Measurements from ENCODE around the gene PRDM16. TPM values are rescaled to one million over a fixed set of nuclear protein-coding genes. Genes with fewer than 3 reads are reported as not detected.

The PRDM16 gene
- total RNA-seq, 1 donor: 6.5 TPM

DNA sequence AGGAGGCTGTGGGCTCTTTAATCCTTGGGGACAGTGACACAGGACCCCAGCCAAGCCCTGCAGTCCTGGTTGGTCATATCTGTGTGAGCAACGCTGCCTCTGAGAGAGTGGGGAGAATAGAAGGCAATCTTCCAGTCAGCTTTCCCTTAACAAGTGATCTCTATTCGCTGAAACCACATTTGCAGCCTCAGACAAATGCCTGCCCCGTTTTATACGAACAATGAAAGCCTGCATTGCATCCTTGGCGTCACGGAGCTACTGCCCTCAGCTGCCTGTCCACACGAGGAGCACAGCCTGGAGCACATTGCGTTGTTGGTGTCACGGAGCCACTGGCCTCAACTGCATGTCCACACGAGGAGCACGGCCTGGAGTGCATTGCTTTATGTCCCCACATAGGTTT is 235.2 kb downstream of the PRDM16 start:
- no peak for DNase-seq (ENCODE audit: insufficient read length, low spot score, missing footprints)
- Histone ChIP-seq H4K20me1 (ENCODE audit: insufficient read depth, low read length) (no peaks in the 10 kb centered on the region), H3K27ac (ENCODE audit: low read depth, low read length) (no peak overlapping the region), H3K27me3 (ENCODE audit: insufficient read depth, low read length) (no peaks in the 10 kb centered on the region), H3K4me1 (ENCODE audit: insufficient read depth, low read length) (peaks cover 26% of the 10 kb centered on the region), H3K4me3 (ENCODE audit: insufficient read depth, low read length) (no peak overlapping the region), H2AFZ (ENCODE audit: low read length) (no peak overlapping the region), H3K9me3 (ENCODE audit: low read depth, low read length) (no peaks in the 10 kb centered on the region), H3K4me2 (ENCODE audit: insufficient read depth, low read length) (no peak overlapping the region), H3K79me2 (ENCODE audit: insufficient read depth, low read length) (no peaks in the 10 kb centered on the region), H3K36me3 (ENCODE audit: insufficient read depth, low read length) (no peaks in the 10 kb centered on the region)
- TF ChIP-seq, protein P1, sequence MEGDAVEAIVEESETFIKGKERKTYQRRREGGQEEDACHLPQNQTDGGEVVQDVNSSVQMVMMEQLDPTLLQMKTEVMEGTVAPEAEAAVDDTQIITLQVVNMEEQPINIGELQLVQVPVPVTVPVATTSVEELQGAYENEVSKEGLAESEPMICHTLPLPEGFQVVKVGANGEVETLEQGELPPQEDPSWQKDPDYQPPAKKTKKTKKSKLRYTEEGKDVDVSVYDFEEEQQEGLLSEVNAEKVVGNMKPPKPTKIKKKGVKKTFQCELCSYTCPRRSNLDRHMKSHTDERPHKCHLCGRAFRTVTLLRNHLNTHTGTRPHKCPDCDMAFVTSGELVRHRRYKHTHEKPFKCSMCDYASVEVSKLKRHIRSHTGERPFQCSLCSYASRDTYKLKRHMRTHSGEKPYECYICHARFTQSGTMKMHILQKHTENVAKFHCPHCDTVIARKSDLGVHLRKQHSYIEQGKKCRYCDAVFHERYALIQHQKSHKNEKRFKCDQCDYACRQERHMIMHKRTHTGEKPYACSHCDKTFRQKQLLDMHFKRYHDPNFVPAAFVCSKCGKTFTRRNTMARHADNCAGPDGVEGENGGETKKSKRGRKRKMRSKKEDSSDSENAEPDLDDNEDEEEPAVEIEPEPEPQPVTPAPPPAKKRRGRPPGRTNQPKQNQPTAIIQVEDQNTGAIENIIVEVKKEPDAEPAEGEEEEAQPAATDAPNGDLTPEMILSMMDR (IDR thresholded peaks at IDR 0.05; ENCODE audit: extremely low read depth, low read depth, low read length): no peak

DNA sequence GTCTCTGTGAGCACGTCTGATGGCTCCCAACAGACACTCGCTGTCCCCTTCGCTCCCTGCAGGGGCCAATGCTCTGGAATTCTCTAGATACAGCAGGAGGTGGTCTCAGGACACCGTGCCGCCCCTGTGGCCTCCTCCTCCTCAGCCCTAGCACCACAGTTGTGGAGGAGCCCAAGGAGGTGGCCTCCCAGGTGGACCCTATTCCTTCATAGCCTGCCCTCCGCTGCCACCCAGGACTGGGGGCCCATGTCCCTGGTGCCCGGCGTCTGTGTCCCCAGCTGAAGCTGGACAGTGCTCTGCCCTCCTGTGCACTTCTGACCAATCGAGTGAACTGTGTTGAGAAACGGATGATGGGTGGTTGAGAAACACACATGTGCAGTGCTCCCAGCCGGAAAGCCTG is 235.7 kb downstream of the PRDM16 start:
- Histone ChIP-seq H3K36me3 (ENCODE audit: insufficient read depth, low read length) (no peaks in the 10 kb centered on the region), H3K4me3 (ENCODE audit: insufficient read depth, low read length) (no peak overlapping the region), H4K20me1 (ENCODE audit: insufficient read depth, low read length) (no peaks in the 10 kb centered on the region), H3K9me3 (ENCODE audit: low read depth, low read length) (no peaks in the 10 kb centered on the region), H3K27ac (ENCODE audit: low read depth, low read length) (no peak overlapping the region), H3K4me2 (ENCODE audit: insufficient read depth, low read length) (no peak overlapping the region), H3K79me2 (ENCODE audit: insufficient read depth, low read length) (no peaks in the 10 kb centered on the region), H3K27me3 (ENCODE audit: insufficient read depth, low read length) (no peaks in the 10 kb centered on the region), H3K4me1 (ENCODE audit: insufficient read depth, low read length) (peaks cover 26% of the 10 kb centered on the region), H2AFZ (ENCODE audit: low read length) (no peak overlapping the region)
- TF ChIP-seq, protein P1 (IDR thresholded peaks at IDR 0.05; ENCODE audit: extremely low read depth, low read depth, low read length): no peak
- DNase-seq (ENCODE audit: insufficient read length, low spot score, missing footprints): peak; percentile 77

DNA sequence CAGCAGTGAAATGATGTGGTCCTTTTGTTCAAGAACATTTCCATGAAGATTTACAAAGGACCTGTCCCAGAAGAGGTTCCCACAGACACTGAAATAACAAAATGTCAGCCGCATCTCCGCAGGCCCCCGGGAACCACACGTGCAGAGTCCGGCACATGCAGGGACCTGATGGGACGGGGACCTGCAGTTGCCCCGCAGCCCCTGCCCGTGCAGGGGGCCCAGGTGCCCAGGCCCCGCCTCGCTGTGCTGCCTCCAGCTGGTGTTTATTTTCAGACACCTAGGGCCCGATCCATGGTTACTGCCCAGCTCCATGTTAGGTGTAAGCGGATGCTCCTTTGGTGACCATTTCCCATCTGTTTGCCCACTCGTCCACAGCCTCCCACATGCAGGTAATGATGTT is 236.2 kb downstream of the PRDM16 start:
- no peak overlapping the region for H3K4me2 ChIP-seq (ENCODE audit: insufficient read depth, low read length)
- no peak overlapping the region for H2AFZ ChIP-seq (ENCODE audit: low read length)
- H4K20me1 ChIP-seq (ENCODE audit: insufficient read depth, low read length): no peaks in the 10 kb centered on the region
- TF ChIP-seq, protein P1 (IDR thresholded peaks at IDR 0.05; ENCODE audit: extremely low read depth, low read depth, low read length): no peak
- no peak overlapping the region for H3K4me3 ChIP-seq (ENCODE audit: insufficient read depth, low read length)
- H3K27me3 ChIP-seq (ENCODE audit: insufficient read depth, low read length): no peaks in the 10 kb centered on the region
- H3K9me3 ChIP-seq (ENCODE audit: low read depth, low read length): no peaks in the 10 kb centered on the region
- DNase-seq (ENCODE audit: insufficient read length, low spot score, missing footprints): no peak
- no peaks in the 10 kb centered on the region for H3K79me2 ChIP-seq (ENCODE audit: insufficient read depth, low read length)
- H3K27ac ChIP-seq (ENCODE audit: low read depth, low read length): no peak overlapping the region
- peaks cover 26% of the 10 kb centered on the region for H3K4me1 ChIP-seq (ENCODE audit: insufficient read depth, low read length)
- no peaks in the 10 kb centered on the region for H3K36me3 ChIP-seq (ENCODE audit: insufficient read depth, low read length)

DNA sequence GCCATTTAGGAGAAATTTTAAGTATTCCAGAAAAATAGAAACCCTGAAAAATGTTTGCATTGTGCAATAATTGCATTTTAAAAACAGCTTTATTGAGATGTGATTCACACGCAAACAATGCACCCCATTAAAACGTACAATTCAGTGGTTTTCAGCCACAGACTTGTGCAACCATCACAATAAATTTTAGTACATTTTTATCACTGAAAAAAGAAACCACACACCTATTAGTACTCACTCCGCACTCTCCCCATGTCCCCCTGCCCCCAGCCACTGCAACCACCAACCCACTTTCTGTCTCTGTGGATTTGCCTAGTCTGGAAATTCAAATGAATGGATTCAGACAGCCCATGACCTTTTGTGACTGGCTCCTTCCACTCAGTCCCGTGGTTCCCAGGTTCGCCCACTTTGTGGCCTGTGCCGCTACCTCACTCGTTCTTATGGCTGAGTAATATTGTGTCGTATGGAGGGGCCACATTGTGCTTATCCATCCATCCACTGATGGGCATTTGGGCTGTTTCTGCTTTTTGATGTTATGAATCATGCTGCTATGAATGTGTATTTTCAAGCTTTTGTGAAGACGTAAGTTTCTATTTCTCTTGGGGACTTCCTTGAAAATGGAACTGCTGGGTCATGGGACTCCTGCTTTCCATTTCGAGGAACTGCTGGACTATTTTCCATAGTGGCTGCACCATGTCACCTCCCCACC is 237.7 kb downstream of the PRDM16 start:
- DNase-seq (ENCODE audit: insufficient read length, low spot score, missing footprints): peak; percentile 90
- TF ChIP-seq, protein P1 (IDR thresholded peaks at IDR 0.05; ENCODE audit: extremely low read depth, low read depth, low read length): no peak
- H3K4me3 ChIP-seq (ENCODE audit: insufficient read depth, low read length): peak overlapping the region; percentile 27
- H4K20me1 ChIP-seq (ENCODE audit: insufficient read depth, low read length): no peaks in the 10 kb centered on the region
- no peaks in the 10 kb centered on the region for H3K27me3 ChIP-seq (ENCODE audit: insufficient read depth, low read length)
- H3K9me3 ChIP-seq (ENCODE audit: low read depth, low read length): no peaks in the 10 kb centered on the region
- H2AFZ ChIP-seq (ENCODE audit: low read length): no peak overlapping the region
- H3K36me3 ChIP-seq (ENCODE audit: insufficient read depth, low read length): no peaks in the 10 kb centered on the region
- peaks cover 26% of the 10 kb centered on the region for H3K4me1 ChIP-seq (ENCODE audit: insufficient read depth, low read length)
- peak overlapping the region; percentile 69 for H3K4me2 ChIP-seq (ENCODE audit: insufficient read depth, low read length)
- no peaks in the 10 kb centered on the region for H3K79me2 ChIP-seq (ENCODE audit: insufficient read depth, low read length)
- peak overlapping the region; percentile 80 for H3K27ac ChIP-seq (ENCODE audit: low read depth, low read length)

All from osteoblast (primary cell).